CD4-positive, CD25-positive, alpha-beta regulatory T cell (primary cell): ENCODE results near the gene GAPVD1. TPM values are rescaled to one million over a fixed set of nuclear protein-coding genes. Genes with fewer than 3 reads are reported as not detected.
"Not testable (repeated sequence)": the region's sequence is repeated elsewhere in the genome, so short reads cannot be mapped to it uniquely, and the experiment has no call there.

Source experiments
- ATAC-seq, 2 donors: fragments of 150-1000 bp; cut with Tn5 transposase; one replicate each; pipeline ENCODE4 v1.10.0; 2021; ENCODE audit warnings: low read depth in 2 of 2, moderate number of reproducible peaks in 2 of 2, moderate library complexity in 1 of 2
- DNase-seq, 3 donors: peaks; one replicate each; pipeline versions ENCODE4 v3.0.0 to v3.0.0-alpha.2; 2012 to 2022; ENCODE audit warnings: mixed read lengths in 1 of 3
- H3K27ac ChIP-seq: one replicate; pipeline ENCODE4 v1.7.0; 2013; ENCODE audit warnings: mild to moderate bottlenecking, low read length; ENCODE audit not compliant: insufficient read depth, poor library complexity, severe bottlenecking
- H3K27me3 ChIP-seq: one replicate; pipeline ENCODE4 v1.7.0; 2013; ENCODE audit warnings: low read length; ENCODE audit not compliant: control insufficient read depth, insufficient read depth
- H3K36me3 ChIP-seq: one replicate; pipeline ENCODE4 v1.7.0; 2013; ENCODE audit warnings: mild to moderate bottlenecking, low read length, moderate library complexity; ENCODE audit not compliant: control insufficient read depth, insufficient read depth
- H3K4me1 ChIP-seq: 2 replicates; pipeline ENCODE4 v1.7.0; 2013; ENCODE audit warnings: mild to moderate bottlenecking, low read length; ENCODE audit not compliant: insufficient read depth, control insufficient read depth, poor library complexity, severe bottlenecking
- H3K4me3 ChIP-seq: one replicate; pipeline ENCODE4 v1.7.0; 2013; ENCODE audit warnings: low read depth, mild to moderate bottlenecking, low read length, moderate library complexity
- H3K9me3 ChIP-seq, 2 experiments: 1 replicate in 1 of 2; 2 replicates in 1 of 2; pipeline ENCODE4 v1.7.0; 2013; ENCODE audit warnings: low read length in 2 of 2, mild to moderate bottlenecking in 1 of 2, moderate library complexity in 1 of 2; ENCODE audit not compliant: control insufficient read depth in 2 of 2
- H3K27ac Mint-ChIP-seq, 3 donors: one replicate each; pipeline ENCODE4 v1.8.0; 2020 to 2022; ENCODE audit warnings: mild to moderate bottlenecking in 3 of 3, mixed read lengths in 3 of 3, moderate library complexity in 2 of 3
- H3K27me3 Mint-ChIP-seq: one replicate; pipeline ENCODE4 v1.8.0; 2022; ENCODE audit warnings: mild to moderate bottlenecking, mixed read lengths
- H3K36me3 Mint-ChIP-seq: one replicate; pipeline ENCODE4 v1.8.0; 2020; ENCODE audit warnings: mixed read lengths
- H3K4me1 Mint-ChIP-seq, 4 donors: one replicate each; pipeline ENCODE4 v1.8.0; 2020 to 2022; ENCODE audit warnings: mixed read lengths in 4 of 4, mild to moderate bottlenecking in 1 of 4
- H3K4me3 Mint-ChIP-seq, 4 donors: one replicate each; pipeline ENCODE4 v1.8.0; 2020 to 2022; ENCODE audit warnings: mild to moderate bottlenecking in 4 of 4, mixed read lengths in 4 of 4, moderate library complexity in 3 of 4
- H3K9me3 Mint-ChIP-seq, 7 donors: one replicate each; pipeline ENCODE4 v1.8.0; 2020 to 2022; ENCODE audit warnings: mixed read lengths in 7 of 7, mild to moderate bottlenecking in 3 of 7, moderate library complexity in 2 of 7
- polyA plus RNA-seq, 4 donors: library from polyadenylated mRNA; unstranded; fragments of 300-500 nt; fragmentation: Illumina TruSeq; gene quantifications; one replicate each; pipeline ENCODE4 v1.2.3, GENCODE V29; 2021
- total RNA-seq: library from RNA; stranded (reverse); gene quantifications from one replicate; pipeline ENCODE4 v1.2.3, GENCODE V29; 2022

Gene GAPVD1, protein sequence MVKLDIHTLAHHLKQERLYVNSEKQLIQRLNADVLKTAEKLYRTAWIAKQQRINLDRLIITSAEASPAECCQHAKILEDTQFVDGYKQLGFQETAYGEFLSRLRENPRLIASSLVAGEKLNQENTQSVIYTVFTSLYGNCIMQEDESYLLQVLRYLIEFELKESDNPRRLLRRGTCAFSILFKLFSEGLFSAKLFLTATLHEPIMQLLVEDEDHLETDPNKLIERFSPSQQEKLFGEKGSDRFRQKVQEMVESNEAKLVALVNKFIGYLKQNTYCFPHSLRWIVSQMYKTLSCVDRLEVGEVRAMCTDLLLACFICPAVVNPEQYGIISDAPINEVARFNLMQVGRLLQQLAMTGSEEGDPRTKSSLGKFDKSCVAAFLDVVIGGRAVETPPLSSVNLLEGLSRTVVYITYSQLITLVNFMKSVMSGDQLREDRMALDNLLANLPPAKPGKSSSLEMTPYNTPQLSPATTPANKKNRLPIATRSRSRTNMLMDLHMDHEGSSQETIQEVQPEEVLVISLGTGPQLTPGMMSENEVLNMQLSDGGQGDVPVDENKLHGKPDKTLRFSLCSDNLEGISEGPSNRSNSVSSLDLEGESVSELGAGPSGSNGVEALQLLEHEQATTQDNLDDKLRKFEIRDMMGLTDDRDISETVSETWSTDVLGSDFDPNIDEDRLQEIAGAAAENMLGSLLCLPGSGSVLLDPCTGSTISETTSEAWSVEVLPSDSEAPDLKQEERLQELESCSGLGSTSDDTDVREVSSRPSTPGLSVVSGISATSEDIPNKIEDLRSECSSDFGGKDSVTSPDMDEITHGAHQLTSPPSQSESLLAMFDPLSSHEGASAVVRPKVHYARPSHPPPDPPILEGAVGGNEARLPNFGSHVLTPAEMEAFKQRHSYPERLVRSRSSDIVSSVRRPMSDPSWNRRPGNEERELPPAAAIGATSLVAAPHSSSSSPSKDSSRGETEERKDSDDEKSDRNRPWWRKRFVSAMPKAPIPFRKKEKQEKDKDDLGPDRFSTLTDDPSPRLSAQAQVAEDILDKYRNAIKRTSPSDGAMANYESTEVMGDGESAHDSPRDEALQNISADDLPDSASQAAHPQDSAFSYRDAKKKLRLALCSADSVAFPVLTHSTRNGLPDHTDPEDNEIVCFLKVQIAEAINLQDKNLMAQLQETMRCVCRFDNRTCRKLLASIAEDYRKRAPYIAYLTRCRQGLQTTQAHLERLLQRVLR (N-terminal part only)
- total RNA-seq (65.4 TPM), polyA plus RNA-seq (10 to 100 TPM; 34.0 to 40.7 (median 35.4) TPM)

DNA sequence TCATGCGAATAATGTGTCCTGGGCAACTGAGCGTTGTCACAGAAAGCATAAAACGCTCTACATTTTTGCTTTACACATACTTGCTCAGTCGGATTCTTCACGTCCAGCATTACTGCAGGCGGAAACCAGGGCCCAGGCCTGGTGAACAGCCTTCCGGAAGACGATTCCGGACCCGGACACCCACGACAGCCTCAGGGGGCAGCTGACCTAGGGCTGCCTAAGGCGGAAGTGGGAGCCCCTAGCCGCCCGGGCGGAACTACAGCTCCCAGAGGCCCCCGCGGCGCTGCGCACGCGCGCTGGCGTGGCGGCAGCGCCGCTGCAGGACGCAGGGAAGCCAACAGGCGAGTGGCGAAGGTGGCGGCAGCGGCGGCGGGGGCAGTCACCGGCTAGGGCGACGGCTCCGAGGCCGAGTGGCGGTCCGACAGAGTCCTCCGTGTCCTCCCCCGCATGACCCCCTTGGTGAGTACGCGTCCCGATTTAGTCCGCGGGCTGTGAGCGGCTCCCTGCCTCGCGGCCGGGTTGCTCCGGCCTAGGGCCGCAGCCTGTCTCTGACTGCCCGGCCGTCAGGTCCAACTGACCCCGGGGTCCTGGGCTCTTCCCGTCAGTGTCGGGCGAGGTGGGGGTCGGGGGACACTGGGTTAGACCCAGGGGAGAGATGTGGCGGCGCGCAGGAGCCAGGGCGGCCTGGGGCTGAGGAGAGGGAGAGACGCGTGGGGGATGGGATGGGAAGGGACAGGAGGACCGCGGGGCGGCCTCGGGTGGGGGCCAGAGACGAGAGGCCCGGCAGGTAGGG, at the start of gene GAPVD1:
TSS of gene GAPVD1 (plus strand) at position 326 of the 793 bp plus-strand sequence. CDS start 37,096 bp downstream, outside the sequence.
- Histone ChIP-seq H3K27me3 (no peaks in the 10 kb centered on the region), H3K4me3 (peak within 1 kb of the TSS; percentile 97), H3K27ac (peak within 1 kb of the TSS; percentile 74), H3K9me3 (no peaks in the 10 kb centered on the region), H3K4me1 (peaks cover 27% of the 10 kb centered on the region), H3K36me3 (peaks cover 3% of the 10 kb centered on the region)
- H3K9me3 Mint-ChIP-seq: no peaks in the 10 kb centered on the region
- H3K4me1 Mint-ChIP-seq: peaks cover 27 to 52% (median 38%) of the 10 kb centered on the region in 4 donors
- H3K27ac Mint-ChIP-seq: peak within 1 kb of the TSS; percentile 79 to 98 (median 94)
- ATAC-seq (peak; percentile 98), DNase-seq (peak; percentile 86 to 93 (median 88))
- peak within 1 kb of the TSS; percentile 92 to 99 (median 98) for H3K4me3 Mint-ChIP-seq
- peaks cover 21% of the 10 kb centered on the region for H3K36me3 Mint-ChIP-seq
- H3K27me3 Mint-ChIP-seq: peaks cover 7% of the 10 kb centered on the region

DNA sequence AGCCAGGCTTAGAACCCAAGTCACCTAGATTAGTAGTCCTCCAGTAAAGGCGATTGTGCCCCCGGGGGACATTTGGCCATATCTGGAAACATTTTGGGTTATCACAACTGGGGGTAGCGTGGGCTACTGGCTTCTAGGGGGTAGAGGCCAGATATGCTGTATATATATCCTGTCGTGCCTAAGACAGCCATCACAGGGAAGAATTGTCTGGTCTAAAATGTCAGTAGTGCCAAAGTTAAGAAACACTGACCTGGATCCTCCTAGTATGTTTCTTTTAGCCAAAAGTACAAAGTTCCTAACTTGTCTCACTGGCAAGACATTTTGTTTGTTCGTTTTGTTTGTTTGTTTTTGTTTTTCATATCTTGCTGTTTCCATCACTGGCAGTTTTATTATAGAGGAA, 47.4 kb upstream of the GAPVD1 start:
- no peaks in the 10 kb centered on the region for H3K27me3 Mint-ChIP-seq
- no peak overlapping the region for H3K27ac ChIP-seq
- no peaks in the 10 kb centered on the region for H3K9me3 ChIP-seq
- no peaks in the 10 kb centered on the region for H3K9me3 Mint-ChIP-seq
- ATAC-seq: no peak
- peaks cover 0 to 11% (median 0%) of the 10 kb centered on the region in 4 donors for H3K4me1 Mint-ChIP-seq
- no peak overlapping the region for H3K4me3 Mint-ChIP-seq
- no peaks in the 10 kb centered on the region for H3K4me1 ChIP-seq
- H3K4me3 ChIP-seq: no peak overlapping the region
- DNase-seq: no peak
- H3K36me3 Mint-ChIP-seq: peaks cover 29% of the 10 kb centered on the region
- no peaks in the 10 kb centered on the region for H3K27me3 ChIP-seq
- H3K36me3 ChIP-seq: peaks cover 27% of the 10 kb centered on the region
- peak overlapping the region in 1 of 3 donors; percentile 13 for H3K27ac Mint-ChIP-seq

DNA sequence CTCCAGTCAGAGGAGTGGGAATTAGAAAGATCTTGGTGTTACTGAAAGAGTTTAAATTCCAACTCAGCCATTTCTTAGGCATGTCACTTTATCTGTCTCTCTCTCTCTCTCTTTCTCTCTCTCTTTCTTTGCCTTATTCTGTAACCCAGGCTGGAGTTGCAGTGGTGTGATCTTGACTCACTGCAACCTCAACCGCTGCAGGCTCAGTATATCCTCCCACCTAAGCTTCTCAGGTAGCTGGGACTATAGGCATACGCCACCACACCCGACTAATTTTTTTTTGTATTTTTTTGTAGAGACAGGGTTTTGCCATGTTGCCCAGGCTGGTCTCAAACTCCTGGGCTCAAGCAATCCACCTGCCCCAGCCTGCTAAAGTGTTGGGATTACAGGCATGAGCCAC, 43.0 kb upstream of the GAPVD1 start:
- Histone ChIP-seq H3K4me3 (no peak overlapping the region), H3K27me3 (no peaks in the 10 kb centered on the region), H3K36me3 (peaks cover 27% of the 10 kb centered on the region), H3K4me1 (no peaks in the 10 kb centered on the region), H3K9me3 (no peaks in the 10 kb centered on the region), H3K27ac (no peak overlapping the region)
- Mint-ChIP-seq H3K27me3 (no peaks in the 10 kb centered on the region), H3K27ac (no peak overlapping the region), H3K4me3 (no peak overlapping the region), H3K4me1 (peaks cover 0 to 7% (median 0%) of the 10 kb centered on the region in 4 donors), H3K9me3 (no peaks in the 10 kb centered on the region), H3K36me3 (peaks cover 26% of the 10 kb centered on the region)
- ATAC-seq (no peak), DNase-seq (no peak)

DNA sequence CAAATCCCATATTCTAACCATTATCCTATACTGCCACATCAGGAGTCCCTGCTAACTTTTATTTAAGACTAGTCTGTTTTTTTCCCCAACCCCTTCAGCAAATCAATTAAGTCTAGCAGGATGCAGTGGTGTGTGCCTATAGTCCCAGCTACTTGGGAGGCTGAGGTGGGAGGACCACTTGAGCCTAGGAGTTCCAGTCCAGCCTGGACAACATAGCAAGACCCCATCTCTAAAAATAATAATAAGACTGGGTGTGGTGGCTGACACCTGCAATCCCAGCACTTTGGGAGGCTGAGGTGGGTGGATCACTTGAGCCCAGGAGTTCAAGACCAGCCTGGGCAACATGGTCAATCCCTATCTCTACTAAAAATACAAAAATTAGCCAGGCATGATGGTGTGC, 36.8 kb upstream of the GAPVD1 start:
- H3K27me3 Mint-ChIP-seq, H3K9me3 Mint-ChIP-seq, DNase-seq, H3K27me3 ChIP-seq, H3K4me1 ChIP-seq, H3K27ac ChIP-seq, ATAC-seq, H3K9me3 ChIP-seq, H3K4me3 ChIP-seq, H3K4me3 Mint-ChIP-seq, H3K4me1 Mint-ChIP-seq: not testable (repeated sequence)
- peaks cover 29% of the 10 kb centered on the region for H3K36me3 ChIP-seq
- peaks cover 11% of the 10 kb centered on the region for H3K36me3 Mint-ChIP-seq
- H3K27ac Mint-ChIP-seq: peak overlapping the region in 2 of 3 donors; percentile 20 to 65

DNA sequence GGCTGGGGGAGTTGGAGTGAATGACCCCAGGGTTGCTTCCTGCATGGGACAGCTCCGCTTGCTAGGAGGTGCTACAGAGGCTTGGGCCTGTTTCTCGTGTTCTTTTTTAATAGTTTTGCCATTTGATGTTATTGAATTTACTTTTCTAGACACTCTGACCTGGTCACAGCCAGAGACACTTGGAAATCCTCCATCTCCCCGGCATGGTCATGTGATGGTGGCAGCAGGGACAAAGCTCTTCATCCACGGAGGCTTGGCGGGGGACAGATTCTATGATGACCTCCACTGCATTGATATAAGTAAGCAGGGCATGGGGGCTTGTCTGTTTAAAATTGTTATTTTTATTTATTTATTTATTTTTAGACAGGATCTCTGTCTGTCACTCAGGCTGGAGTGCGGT, 33.9 kb upstream of the GAPVD1 start:
- peaks cover 0 to 2% (median 0%) of the 10 kb centered on the region in 4 donors for H3K4me1 Mint-ChIP-seq
- H3K4me1 ChIP-seq: no peaks in the 10 kb centered on the region
- no peaks in the 10 kb centered on the region for H3K9me3 ChIP-seq
- H3K9me3 Mint-ChIP-seq: no peaks in the 10 kb centered on the region
- H3K27me3 ChIP-seq: no peaks in the 10 kb centered on the region
- H3K27ac Mint-ChIP-seq: no peak overlapping the region
- H3K27ac ChIP-seq: no peak overlapping the region
- H3K4me3 ChIP-seq: no peak overlapping the region
- no peaks in the 10 kb centered on the region for H3K27me3 Mint-ChIP-seq
- peaks cover 10% of the 10 kb centered on the region for H3K36me3 Mint-ChIP-seq
- no peak overlapping the region for H3K4me3 Mint-ChIP-seq
- peaks cover 24% of the 10 kb centered on the region for H3K36me3 ChIP-seq
- DNase-seq: no peak
- no peak for ATAC-seq

DNA sequence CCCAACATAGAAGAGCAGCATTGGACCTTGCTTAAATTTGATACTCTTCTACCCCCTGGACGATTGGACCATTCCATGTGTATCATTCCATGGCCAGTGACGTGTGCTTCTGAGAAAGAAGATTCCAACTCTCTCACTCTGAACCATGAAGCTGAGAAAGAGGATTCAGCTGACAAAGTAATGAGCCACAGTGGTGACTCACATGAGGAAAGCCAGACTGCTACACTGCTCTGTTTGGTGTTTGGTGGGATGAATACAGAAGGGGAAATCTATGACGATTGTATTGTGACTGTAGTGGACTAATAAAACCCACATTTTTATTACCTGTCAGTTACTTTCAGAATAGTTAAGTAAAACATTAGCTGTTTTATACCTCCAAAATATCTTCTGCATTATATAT, 27.9 kb upstream of the GAPVD1 start:
- DNase-seq (no peak), ATAC-seq (no peak)
- Mint-ChIP-seq H3K27me3 (no peaks in the 10 kb centered on the region), H3K36me3 (peaks cover 44% of the 10 kb centered on the region), H3K27ac (peak overlapping the region in 1 of 3 donors; percentile 80), H3K4me1 (peaks cover 23 to 44% (median 33%) of the 10 kb centered on the region in 4 donors), H3K9me3 (no peaks in the 10 kb centered on the region), H3K4me3 (no peak overlapping the region)
- Histone ChIP-seq H3K9me3 (no peaks in the 10 kb centered on the region), H3K36me3 (peaks cover 60% of the 10 kb centered on the region), H3K4me3 (no peak overlapping the region), H3K27me3 (no peaks in the 10 kb centered on the region), H3K27ac (no peak overlapping the region), H3K4me1 (peaks cover 28% of the 10 kb centered on the region)

DNA sequence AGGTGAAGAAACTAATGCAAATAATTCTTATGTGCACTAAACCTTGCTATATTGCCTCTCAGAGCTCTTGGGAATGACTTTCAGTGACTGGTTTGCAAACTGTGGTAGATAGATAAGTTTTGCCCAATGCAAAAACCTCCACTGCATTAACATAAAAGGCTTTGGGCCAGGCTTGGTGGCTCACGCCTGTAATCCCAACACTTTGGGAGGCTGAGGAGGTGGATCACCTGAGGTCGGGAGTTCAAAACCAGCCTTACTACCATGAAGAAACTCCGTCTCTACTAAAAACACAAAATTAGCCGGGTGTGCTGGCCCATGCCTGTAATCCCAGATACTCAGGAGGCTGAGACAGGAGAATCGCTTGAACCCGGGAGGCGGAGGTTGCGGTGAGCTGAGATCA, 27.5 kb upstream of the GAPVD1 start:
- H3K4me3 ChIP-seq, H3K4me3 Mint-ChIP-seq, H3K27ac ChIP-seq, H3K9me3 Mint-ChIP-seq, H3K27me3 Mint-ChIP-seq, DNase-seq, ATAC-seq, H3K27me3 ChIP-seq, H3K9me3 ChIP-seq, H3K27ac Mint-ChIP-seq: not testable (repeated sequence)
- H3K36me3 Mint-ChIP-seq: peaks cover 48% of the 10 kb centered on the region
- H3K4me1 ChIP-seq: peaks cover 33% of the 10 kb centered on the region
- peaks cover 64% of the 10 kb centered on the region for H3K36me3 ChIP-seq
- peaks cover 27 to 48% (median 38%) of the 10 kb centered on the region in 4 donors for H3K4me1 Mint-ChIP-seq
